ENCODE data around the gene LMO1. TPM values are rescaled to one million over a fixed set of nuclear protein-coding genes. Genes with fewer than 3 reads are reported as not detected.
A peak's percentile ranks its signal among the peaks of the same experiment; 100 is the strongest.

Gene LMO1
- total and polyA plus RNA-seq, 12 donors: 0.22 to 2.5 (median 1.2) TPM; not detected in 6

DNA sequence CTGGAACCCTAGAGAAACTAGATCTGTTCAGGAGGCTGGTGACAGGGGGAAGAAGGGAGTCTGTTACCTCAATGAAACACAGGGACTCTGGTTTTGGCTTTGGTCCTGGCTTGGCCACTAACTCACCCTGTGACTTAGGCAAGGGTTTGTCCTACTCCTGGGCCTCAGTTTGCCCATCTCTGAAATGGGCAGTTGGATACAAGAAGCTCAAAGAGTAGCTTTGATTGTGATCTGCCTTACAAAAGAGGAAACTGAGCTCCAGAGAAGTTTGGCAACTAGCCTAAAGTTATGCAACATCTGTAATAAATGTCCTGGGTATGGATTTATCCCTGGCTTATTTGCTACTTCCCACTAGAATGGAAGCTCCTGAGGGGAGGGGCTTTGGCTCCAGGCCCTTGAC lies 24.0 kb upstream of the LMO1 start:
- peaks cover 4 to 11% of the 10 kb centered on the region in 2 donors for H3K4me1 ChIP-seq (replicated peaks in 1 of 2)
- no peak overlapping the region for H3K27ac ChIP-seq
- intact Hi-C loops (cut with DNase I): no loop called here
- no peak overlapping the region for H3K4me3 ChIP-seq
- H3K36me3 ChIP-seq (replicated peaks in 1 of 2): no peaks in the 10 kb centered on the region
- TF ChIP-seq CTCF (IDR thresholded peaks at IDR 0.05) (no peak), POLR2A (IDR thresholded peaks at IDR 0.05) (no peak)
- DNase-seq: peak in 1 of 7 donors; percentile 9
- H3K27me3 ChIP-seq: no peaks in the 10 kb centered on the region
- no peaks in the 10 kb centered on the region for H3K9me3 ChIP-seq (replicated peaks in 1 of 3)

DNA sequence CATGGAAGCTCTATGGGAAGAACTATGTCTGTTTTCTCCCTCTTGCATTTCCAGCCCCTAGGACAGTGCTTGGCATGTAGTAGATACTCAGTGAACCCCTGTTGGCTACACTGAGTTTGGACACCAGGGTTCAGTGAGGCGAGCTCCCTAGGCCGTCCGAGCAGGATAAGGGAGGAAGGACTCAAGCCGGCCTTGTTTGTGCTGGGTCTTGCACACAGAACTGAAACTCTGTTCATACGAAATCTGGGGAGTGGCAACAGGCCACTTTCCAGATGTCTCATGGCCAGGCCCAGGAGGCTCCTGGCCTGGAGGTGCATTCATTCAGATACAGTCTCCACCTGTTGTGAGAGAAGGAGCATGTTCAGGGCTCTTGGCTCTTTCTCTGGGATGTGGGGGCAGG lies 23.6 kb upstream of the LMO1 start:
- intact Hi-C loops (cut with DNase I): no loop called here
- WGBS, 4 donors: 89 to 95% (median 94%) methylated on average over 3 to 5 of the region's 5 CpGs
- TF ChIP-seq CTCF (IDR thresholded peaks at IDR 0.05) (no peak), POLR2A (IDR thresholded peaks at IDR 0.05) (no peak)
- Histone ChIP-seq H3K9me3 (replicated peaks in 1 of 3) (no peaks in the 10 kb centered on the region), H3K27me3 (no peaks in the 10 kb centered on the region), H3K4me3 (no peak overlapping the region), H3K36me3 (replicated peaks in 1 of 2) (no peaks in the 10 kb centered on the region), H3K27ac (no peak overlapping the region), H3K4me1 (replicated peaks in 1 of 2) (peaks cover 4 to 11% of the 10 kb centered on the region in 2 donors)
- peak in 2 of 7 donors; percentile 6 to 38 for DNase-seq

DNA sequence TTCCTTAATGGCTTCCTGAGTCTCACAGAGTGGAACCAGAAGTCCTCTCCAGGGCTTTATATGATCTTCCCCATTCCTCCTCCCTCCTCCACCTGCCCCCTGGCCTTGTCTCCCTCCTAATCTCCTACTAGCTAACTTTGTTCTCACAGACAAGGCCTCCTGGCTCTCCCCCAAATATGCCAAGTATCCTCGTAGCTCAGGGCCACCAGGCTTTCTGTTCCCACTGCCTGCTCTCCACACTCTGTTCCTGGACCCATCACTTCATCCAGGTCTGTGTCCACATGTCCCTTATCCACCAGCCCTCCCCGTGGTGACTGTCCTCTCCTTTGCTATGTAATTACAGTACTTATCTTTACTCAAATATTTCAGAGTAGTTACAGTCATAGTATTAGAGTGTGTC lies 23.2 kb upstream of the LMO1 start:
- no peak overlapping the region for H3K27ac ChIP-seq
- DNase-seq: peak in 2 of 7 donors; percentile 7 to 39
- no peaks in the 10 kb centered on the region for H3K36me3 ChIP-seq (replicated peaks in 1 of 2)
- H3K9me3 ChIP-seq (replicated peaks in 1 of 3): no peaks in the 10 kb centered on the region
- H3K4me3 ChIP-seq: no peak overlapping the region
- intact Hi-C loops (cut with DNase I): no loop called here
- H3K27me3 ChIP-seq: no peaks in the 10 kb centered on the region
- 57 to 74% (median 71%) methylated on average over 2 of the region's 2 CpGs for WGBS, 4 donors
- TF ChIP-seq POLR2A (IDR thresholded peaks at IDR 0.05) (no peak), CTCF (IDR thresholded peaks at IDR 0.05) (no peak)
- H3K4me1 ChIP-seq (replicated peaks in 1 of 2): peaks cover 4 to 11% of the 10 kb centered on the region in 2 donors

DNA sequence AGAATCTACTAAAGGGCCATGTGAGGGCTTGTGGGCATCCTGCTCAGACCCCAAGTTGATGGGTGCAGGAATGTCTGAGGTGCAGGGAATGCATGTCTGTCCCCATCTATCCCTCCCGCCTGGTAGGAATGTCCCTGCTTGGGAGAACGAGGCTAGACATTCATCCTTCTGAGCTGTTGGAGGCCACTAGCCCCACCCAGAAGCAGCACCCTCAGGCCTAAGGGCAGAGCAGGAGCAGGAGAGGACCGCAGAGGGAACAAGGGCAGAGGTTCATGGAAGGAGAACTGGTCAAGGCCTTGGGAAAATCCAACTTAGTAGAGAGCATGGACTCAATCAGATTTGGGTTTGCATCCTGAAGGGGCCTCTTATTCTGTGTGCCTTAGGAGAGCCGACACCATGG lies 22.1 kb upstream of the LMO1 start:
- TF ChIP-seq POLR2A (IDR thresholded peaks at IDR 0.05) (no peak), CTCF (IDR thresholded peaks at IDR 0.05) (no peak)
- intact Hi-C loops (cut with DNase I): no loop called here
- Histone ChIP-seq H3K4me3 (no peak overlapping the region), H3K4me1 (replicated peaks in 1 of 2) (peaks cover 4 to 11% of the 10 kb centered on the region in 2 donors), H3K27me3 (no peaks in the 10 kb centered on the region), H3K36me3 (replicated peaks in 1 of 2) (no peaks in the 10 kb centered on the region), H3K9me3 (replicated peaks in 1 of 3) (no peaks in the 10 kb centered on the region), H3K27ac (no peak overlapping the region)
- DNase-seq: peak in 1 of 7 donors; percentile 21
- WGBS, 4 donors: 85 to 100% (median 90%) methylated on average over 2 to 4 of the region's 4 CpGs
